OCI-LY1 (cell line): ENCODE measurements around the gene BTRC.
A peak's percentile ranks its signal among the peaks of the same experiment; 100 is the strongest.

ENCODE experiments used
- H2AFZ ChIP-seq: fragments of 200-600 bp; sonication (generic), shearing (Covaris generic); 2 replicates; pipeline ENCODE4 v1.6.0; 2014; ENCODE audit warnings: antibody characterized with exemption, mild to moderate bottlenecking, low read length
- H3F3A ChIP-seq: fragments of 200-600 bp; sonication (generic), shearing (Covaris generic); 2 replicates; pipeline ENCODE4 v1.6.0; 2014; ENCODE audit warnings: mild to moderate bottlenecking, antibody characterized with exemption, low read length, moderate library complexity; ENCODE audit not compliant: insufficient read depth
- H3K27ac ChIP-seq: fragments of 200-600 bp; sonication (generic); 2 replicates; pipeline ENCODE4 v1.5.1; 2014; ENCODE audit warnings: low read length, mixed run types, mild to moderate bottlenecking, low read depth; ENCODE audit not compliant: poor library complexity, severe bottlenecking
- H3K27me3 ChIP-seq: fragments of 200-600 bp; sonication (generic); 2 replicates; pipeline ENCODE4 v1.6.0; 2014; ENCODE audit warnings: antibody characterized with exemption, mild to moderate bottlenecking, low read length, moderate library complexity; ENCODE audit not compliant: insufficient read depth
- H3K36me3 ChIP-seq: fragments of 200-600 bp; sonication (generic); 2 replicates; pipeline ENCODE4 v1.6.1; 2014; ENCODE audit warnings: mild to moderate bottlenecking, antibody characterized with exemption, low read length, moderate library complexity, mixed read lengths; ENCODE audit not compliant: insufficient read depth
- H3K4me1 ChIP-seq: fragments of 200-600 bp; sonication (generic); 2 replicates; pipeline ENCODE4 v1.5.1; 2014; ENCODE audit warnings: mild to moderate bottlenecking, low read length, moderate library complexity; ENCODE audit not compliant: insufficient read depth, severe bottlenecking
- H3K4me2 ChIP-seq: fragments of 200-600 bp; sonication (generic), shearing (Covaris generic); 2 replicates; pipeline ENCODE4 v1.6.1; 2014; ENCODE audit warnings: low read length
- H3K4me3 ChIP-seq: fragments of 200-600 bp; sonication (generic); 2 replicates; pipeline ENCODE4 v1.5.1; 2014; ENCODE audit warnings: low read length, low read depth, mild to moderate bottlenecking, mixed read lengths; ENCODE audit not compliant: poor library complexity, severe bottlenecking
- H3K79me2 ChIP-seq: fragments of 200-600 bp; shearing (Covaris generic); 2 replicates; pipeline ENCODE4 v1.6.1; 2016; ENCODE audit warnings: mixed run types, low read length, mixed read lengths; ENCODE audit not compliant: insufficient read depth
- H3K9ac ChIP-seq: fragments of 200-600 bp; sonication (generic), shearing (Covaris generic); 2 replicates; pipeline ENCODE4 v1.6.1; 2014; ENCODE audit warnings: mild to moderate bottlenecking, low read length, mixed read lengths
- H3K9me2 ChIP-seq: fragments of 200-600 bp; sonication (generic), shearing (Covaris generic); 2 replicates; pipeline ENCODE4 v1.6.1; 2014; ENCODE audit warnings: low read depth, mild to moderate bottlenecking, low read length, mixed read lengths
- H3K9me3 ChIP-seq: fragments of 200-600 bp; shearing (Covaris generic); 2 replicates; pipeline ENCODE4 v1.6.1; 2014; ENCODE audit warnings: low read length, mixed read lengths
- H4K20me1 ChIP-seq: fragments of 200-600 bp; sonication (generic), shearing (Covaris generic); 2 replicates; pipeline ENCODE4 v1.6.0; 2016; ENCODE audit warnings: mild to moderate bottlenecking, low read length; ENCODE audit not compliant: insufficient read depth
- CTCF ChIP-seq: fragments of 200-600 bp; sonication (generic), shearing (Covaris generic); IDR thresholded peaks from 2 replicates; pipeline ENCODE4 v1.5.1; 2017; ENCODE audit warnings: mild to moderate bottlenecking, antibody characterized with exemption, low read length, moderate library complexity, mixed read lengths
- EZH2 ChIP-seq: fragments of 200-600 bp; sonication (generic), shearing (Covaris generic); IDR thresholded peaks from 2 replicates; pipeline ENCODE4 v1.8.0; 2017; ENCODE audit warnings: borderline replicate concordance, mixed run types, mild to moderate bottlenecking, antibody characterized with exemption, low read length, moderate library complexity, mixed read lengths

BTRC gene

GRCh38 chr10:101464599-101464998 lies 110.6 kb downstream of the BTRC start:
- Histone ChIP-seq H3F3A (no peaks in the 10 kb centered on the region), H3K9me3 (no peaks in the 10 kb centered on the region), H2AFZ (no peak overlapping the region), H3K4me1 (no peaks in the 10 kb centered on the region), H3K79me2 (no peaks in the 10 kb centered on the region), H3K27me3 (no peaks in the 10 kb centered on the region), H3K27ac (no peak overlapping the region), H3K9ac (no peak overlapping the region), H3K36me3 (no peaks in the 10 kb centered on the region), H3K9me2 (no peaks in the 10 kb centered on the region), H3K4me2 (no peak overlapping the region), H3K4me3 (no peak overlapping the region), H4K20me1 (no peaks in the 10 kb centered on the region)
- TF ChIP-seq EZH2 (no peak), CTCF (no peak)

- Histone ChIP-seq H3F3A (no peaks in the 10 kb centered on the region), H3K79me2 (no peaks in the 10 kb centered on the region), H3K9ac (no peak overlapping the region), H3K36me3 (no peaks in the 10 kb centered on the region), H3K4me2 (no peak overlapping the region), H3K9me3 (no peaks in the 10 kb centered on the region), H3K4me3 (no peak overlapping the region), H3K9me2 (no peaks in the 10 kb centered on the region), H3K27me3 (no peaks in the 10 kb centered on the region), H2AFZ (no peak overlapping the region), H3K27ac (no peak overlapping the region), H4K20me1 (no peaks in the 10 kb centered on the region), H3K4me1 (no peaks in the 10 kb centered on the region)
- no peak for TF ChIP-seq CTCF
- TF ChIP-seq EZH2: no peak
Observed at GRCh38 chr10:101466016-101466912, 112.3 kb downstream of the BTRC start.

- Histone ChIP-seq H2AFZ (no peak overlapping the region), H4K20me1 (no peaks in the 10 kb centered on the region), H3K4me3 (no peak overlapping the region), H3K9ac (no peak overlapping the region), H3K79me2 (no peaks in the 10 kb centered on the region), H3F3A (no peaks in the 10 kb centered on the region), H3K27ac (no peak overlapping the region), H3K9me2 (no peaks in the 10 kb centered on the region), H3K4me1 (no peaks in the 10 kb centered on the region), H3K27me3 (no peaks in the 10 kb centered on the region), H3K4me2 (no peak overlapping the region; the same call in 1 of the 2 replicates), H3K36me3 (no peaks in the 10 kb centered on the region), H3K9me3 (no peaks in the 10 kb centered on the region)
- TF ChIP-seq EZH2: no peak
- peak; percentile 59 for TF ChIP-seq CTCF
Observed at GRCh38 chr10:101467286-101467770, 113.4 kb downstream of the BTRC start.
